ENCODE data around the gene MANSC4. TPM values are rescaled to one million over a fixed set of nuclear protein-coding genes. Genes with fewer than 3 reads are reported as not detected.

MANSC4 gene
- total RNA-seq, 1 donor from 2014 or later, result not detected

DNA sequence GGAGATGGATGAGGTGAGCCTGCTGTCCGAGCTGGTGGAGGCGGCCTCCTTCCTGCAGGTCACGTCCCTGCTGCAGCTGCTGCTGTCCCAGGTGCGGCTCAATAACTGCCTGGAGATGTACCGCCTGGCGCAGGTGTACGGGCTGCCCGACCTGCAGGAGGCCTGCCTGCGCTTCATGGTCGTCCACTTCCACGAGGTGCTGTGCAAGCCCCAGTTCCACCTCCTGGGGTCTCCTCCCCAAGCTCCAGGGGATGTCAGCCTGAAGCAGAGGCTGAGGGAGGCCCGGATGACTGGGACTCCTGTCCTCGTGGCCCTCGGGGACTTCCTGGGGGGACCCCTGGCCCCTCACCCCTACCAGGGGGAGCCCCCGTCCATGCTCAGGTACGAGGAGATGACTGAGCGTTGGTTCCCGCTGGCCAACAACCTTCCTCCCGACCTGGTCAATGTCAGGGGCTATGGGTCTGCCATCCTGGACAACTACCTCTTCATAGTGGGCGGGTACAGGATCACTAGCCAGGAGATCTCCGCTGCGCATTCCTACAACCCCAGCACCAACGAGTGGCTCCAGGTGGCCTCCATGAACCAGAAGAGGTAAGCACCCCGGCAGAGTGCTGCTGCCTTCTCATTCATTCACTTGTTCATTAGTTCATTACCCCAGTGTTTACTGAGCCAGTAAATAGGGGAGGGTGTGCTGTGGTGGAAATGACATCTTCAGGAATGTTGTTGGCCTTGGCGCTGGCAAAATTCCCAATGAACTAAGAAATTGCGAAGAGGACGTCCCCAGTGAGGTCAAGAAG, 774 bp upstream of the MANSC4 start:
- Mint-ChIP-seq H3K4me3 (ENCODE audit: unreplicated experiment) (peak overlapping the region; percentile 74), H3K9me3 (ENCODE audit: low read depth) (no peaks in the 10 kb centered on the region), H3K4me1 (ENCODE audit: low read depth) (peaks cover 38% of the 10 kb centered on the region), H3K27me3 (ENCODE audit: low read depth) (no peaks in the 10 kb centered on the region), H3K27ac (ENCODE audit: unreplicated experiment) (peak overlapping the region; percentile 74), H3K36me3 (ENCODE audit: low read depth) (peaks cover 5% of the 10 kb centered on the region)
- TF ChIP-seq, protein P1, sequence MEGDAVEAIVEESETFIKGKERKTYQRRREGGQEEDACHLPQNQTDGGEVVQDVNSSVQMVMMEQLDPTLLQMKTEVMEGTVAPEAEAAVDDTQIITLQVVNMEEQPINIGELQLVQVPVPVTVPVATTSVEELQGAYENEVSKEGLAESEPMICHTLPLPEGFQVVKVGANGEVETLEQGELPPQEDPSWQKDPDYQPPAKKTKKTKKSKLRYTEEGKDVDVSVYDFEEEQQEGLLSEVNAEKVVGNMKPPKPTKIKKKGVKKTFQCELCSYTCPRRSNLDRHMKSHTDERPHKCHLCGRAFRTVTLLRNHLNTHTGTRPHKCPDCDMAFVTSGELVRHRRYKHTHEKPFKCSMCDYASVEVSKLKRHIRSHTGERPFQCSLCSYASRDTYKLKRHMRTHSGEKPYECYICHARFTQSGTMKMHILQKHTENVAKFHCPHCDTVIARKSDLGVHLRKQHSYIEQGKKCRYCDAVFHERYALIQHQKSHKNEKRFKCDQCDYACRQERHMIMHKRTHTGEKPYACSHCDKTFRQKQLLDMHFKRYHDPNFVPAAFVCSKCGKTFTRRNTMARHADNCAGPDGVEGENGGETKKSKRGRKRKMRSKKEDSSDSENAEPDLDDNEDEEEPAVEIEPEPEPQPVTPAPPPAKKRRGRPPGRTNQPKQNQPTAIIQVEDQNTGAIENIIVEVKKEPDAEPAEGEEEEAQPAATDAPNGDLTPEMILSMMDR (IDR thresholded peaks at IDR 0.05), result no peak
- DNase-seq (ENCODE audit: low spot score), result no peak

DNA sequence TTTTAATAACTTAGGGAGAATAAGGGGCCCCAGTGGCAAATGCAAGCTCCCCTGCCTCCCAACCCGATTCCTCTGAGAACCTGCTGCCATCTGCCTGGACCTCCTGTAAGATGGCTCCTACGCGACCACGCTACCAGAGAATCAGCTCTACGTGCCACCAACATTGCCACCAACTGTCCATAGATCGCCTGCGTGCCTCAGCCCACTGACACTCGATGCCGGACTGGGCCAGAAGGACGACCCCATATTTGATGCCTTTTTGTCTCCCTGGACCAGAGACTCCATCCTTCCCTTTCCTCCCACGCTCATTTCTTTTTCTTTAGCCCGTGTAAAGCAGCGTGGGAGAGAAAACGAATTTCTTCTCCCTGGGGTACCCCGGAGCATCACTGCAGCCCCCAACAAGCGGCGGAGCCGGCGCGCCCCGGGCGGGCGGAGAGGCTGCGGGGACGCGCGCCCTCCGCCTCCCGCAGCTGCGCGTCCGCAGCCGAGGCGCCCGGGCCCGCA, 568 bp downstream of the MANSC4 start:
- Mint-ChIP-seq H3K4me3 (ENCODE audit: unreplicated experiment) (peak overlapping the region; percentile 86), H3K27me3 (ENCODE audit: low read depth) (no peaks in the 10 kb centered on the region), H3K36me3 (ENCODE audit: low read depth) (peaks cover 3% of the 10 kb centered on the region), H3K4me1 (ENCODE audit: low read depth) (peaks cover 29% of the 10 kb centered on the region), H3K27ac (ENCODE audit: unreplicated experiment) (peak overlapping the region; percentile 93), H3K9me3 (ENCODE audit: low read depth) (no peaks in the 10 kb centered on the region)
- TF ChIP-seq, protein P1 (IDR thresholded peaks at IDR 0.05), result no peak
- no peak for DNase-seq (ENCODE audit: low spot score)

DNA sequence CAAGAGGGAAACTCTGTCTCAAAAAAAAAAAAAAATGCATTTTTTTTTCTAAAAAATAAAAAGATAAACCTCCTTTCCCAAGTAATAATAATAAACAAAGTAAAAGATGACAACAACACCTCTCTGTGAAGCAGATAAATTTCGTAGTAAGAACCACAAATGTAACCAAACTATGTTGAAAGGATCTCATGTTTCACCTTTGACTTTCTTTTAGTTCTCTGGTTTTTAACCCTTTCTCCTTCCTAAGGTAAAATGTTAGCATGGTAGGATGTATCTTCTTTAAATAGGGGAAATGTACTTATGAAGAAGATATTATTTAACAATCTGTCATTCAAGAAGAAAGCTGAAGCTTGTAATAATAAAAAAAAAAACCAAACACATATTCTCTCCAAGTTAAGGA, 1.8 kb downstream of the MANSC4 start:
- no peak overlapping the region for H3K27ac Mint-ChIP-seq (ENCODE audit: unreplicated experiment)
- H3K27me3 Mint-ChIP-seq (ENCODE audit: low read depth), result no peaks in the 10 kb centered on the region
- H3K4me1 Mint-ChIP-seq (ENCODE audit: low read depth), result peaks cover 28% of the 10 kb centered on the region
- TF ChIP-seq, protein P1 (IDR thresholded peaks at IDR 0.05), result no peak
- H3K4me3 Mint-ChIP-seq (ENCODE audit: unreplicated experiment), result no peak overlapping the region
- peaks cover 3% of the 10 kb centered on the region for H3K36me3 Mint-ChIP-seq (ENCODE audit: low read depth)
- DNase-seq (ENCODE audit: low spot score), result no peak
- H3K9me3 Mint-ChIP-seq (ENCODE audit: low read depth), result no peaks in the 10 kb centered on the region

DNA sequence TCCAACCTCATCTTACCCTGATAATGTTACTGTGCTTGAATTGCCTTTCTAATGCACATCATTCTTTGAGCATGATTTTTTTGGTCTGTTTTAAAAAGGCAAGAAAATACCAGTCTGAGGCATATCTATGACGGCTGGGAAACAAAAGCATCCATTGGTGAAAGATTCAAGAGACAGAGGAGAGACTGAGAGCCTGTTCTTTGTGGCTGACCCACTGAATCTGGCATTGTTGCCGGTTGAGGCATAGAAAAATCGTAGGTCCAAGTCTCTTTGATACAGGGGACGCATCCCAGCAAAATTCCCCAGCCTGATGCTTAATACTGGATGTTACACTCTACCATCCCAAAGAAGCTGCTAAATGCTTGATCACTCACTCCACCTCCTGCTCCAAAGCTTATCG, 2.9 kb downstream of the MANSC4 start:
- TF ChIP-seq, protein P1 (IDR thresholded peaks at IDR 0.05), result no peak
- Mint-ChIP-seq H3K4me1 (ENCODE audit: low read depth) (peaks cover 19% of the 10 kb centered on the region), H3K9me3 (ENCODE audit: low read depth) (no peaks in the 10 kb centered on the region), H3K27me3 (ENCODE audit: low read depth) (no peaks in the 10 kb centered on the region), H3K4me3 (ENCODE audit: unreplicated experiment) (no peak overlapping the region), H3K27ac (ENCODE audit: unreplicated experiment) (no peak overlapping the region), H3K36me3 (ENCODE audit: low read depth) (peaks cover 3% of the 10 kb centered on the region)
- no peak for DNase-seq (ENCODE audit: low spot score)

DNA sequence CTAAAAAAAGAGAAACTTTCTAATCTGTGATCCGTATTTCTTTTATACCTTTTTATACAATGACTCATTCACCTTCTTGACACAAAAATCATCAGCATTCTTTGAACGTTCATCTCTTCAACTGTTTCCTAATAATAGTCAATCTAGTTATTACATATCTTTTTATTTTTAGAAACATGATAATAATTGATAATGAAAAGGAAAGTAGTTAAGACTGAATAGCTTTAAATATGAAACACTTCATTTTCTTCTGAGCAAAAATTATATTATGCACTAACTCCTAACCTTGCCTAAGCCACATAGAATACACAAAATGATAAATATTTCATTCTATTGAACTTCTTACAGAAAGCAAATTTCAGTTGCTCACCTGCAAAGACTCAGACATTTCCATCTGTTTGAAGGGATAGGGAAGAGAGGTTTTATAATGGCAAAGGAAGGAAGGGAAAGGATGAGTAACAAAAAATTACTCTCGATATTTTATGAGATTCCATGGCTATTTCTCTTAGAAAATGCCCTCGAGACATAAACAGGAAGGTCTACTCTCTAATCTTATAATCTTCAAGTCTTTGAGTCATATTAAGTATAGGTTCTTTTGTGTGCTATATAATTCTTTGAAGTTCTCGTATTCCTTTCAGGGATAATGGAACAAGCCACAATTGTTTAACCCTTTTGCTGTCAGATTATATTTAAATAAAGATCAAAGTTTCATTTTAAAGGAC, 7.5 kb downstream of the MANSC4 start:
- no peak overlapping the region for H3K27ac Mint-ChIP-seq (ENCODE audit: unreplicated experiment)
- TF ChIP-seq, protein P1 (IDR thresholded peaks at IDR 0.05), result no peak
- H3K36me3 Mint-ChIP-seq (ENCODE audit: low read depth), result no peaks in the 10 kb centered on the region
- H3K4me3 Mint-ChIP-seq (ENCODE audit: unreplicated experiment), result no peak overlapping the region
- no peak for DNase-seq (ENCODE audit: low spot score)
- H3K4me1 Mint-ChIP-seq (ENCODE audit: low read depth), result peaks cover 7% of the 10 kb centered on the region
- no peaks in the 10 kb centered on the region for H3K27me3 Mint-ChIP-seq (ENCODE audit: low read depth)
- no peaks in the 10 kb centered on the region for H3K9me3 Mint-ChIP-seq (ENCODE audit: low read depth)
